Endothelial cell of umbilical vein (primary cell): ENCODE measurements around the gene ITGB8. TPM values are rescaled to one million over a fixed set of nuclear protein-coding genes. Genes with fewer than 3 reads are reported as not detected.

ENCODE experiments used
- BruUV-seq: library from RNA; stranded (reverse); fragments of 400-500 nt; replicated peaks from 2 replicates; lab custom pipeline; 2021; lab: Mats Ljungman, UMichigan
- CTCF ChIA-PET: fragments of 300-600, 350-600 bp; sonication (Branson Sonifier 250); formaldehyde crosslinking; loops from one replicate; lab custom pipeline; 2021; ENCODE audit warnings: antibody characterized with exemption, inconsistent platforms; lab: Charles Lee
- POLR2A ChIA-PET: fragments of 300-600, 350-600 bp; sonication (Branson Sonifier 250); formaldehyde crosslinking; loops from one replicate; lab custom pipeline; 2021; ENCODE audit warnings: antibody characterized with exemption, inconsistent platforms; lab: Charles Lee
- DNase-seq: peaks from one replicate; pipeline ENCODE4 v3.0.0-alpha.2; 2011; ENCODE audit warnings: low read depth, low spot score
- FAIRE-seq: peaks from 2 replicates; lab custom pipeline; 2011; peaks lifted over from hg19 to GRCh38; lab: Jason Lieb, UNC
- H2AFZ ChIP-seq: 2 replicates; pipeline ENCODE4 v1.6.0; 2012; ENCODE audit warnings: low read depth, low read length, control low read depth, inconsistent platforms
- H3K27ac ChIP-seq: 2 replicates; pipeline ENCODE4 v1.5.1; 2011; ENCODE audit warnings: low read depth, mild to moderate bottlenecking, control low read depth, low read length, moderate library complexity; ENCODE audit not compliant: insufficient read depth
- H3K27me3 ChIP-seq, 2 experiments: 2 replicates each; pipeline versions ENCODE4 v1.6.0 to v1.6.1; 2011; ENCODE audit warnings: low read length in 2 of 2, mixed read lengths in 1 of 2; ENCODE audit not compliant: control insufficient read depth in 2 of 2, insufficient read depth in 2 of 2
- H3K36me3 ChIP-seq, 2 experiments: 2 replicates in 1 of 2; 3 replicates in 1 of 2; pipeline ENCODE4 v1.5.1; 2011; ENCODE audit warnings: low read length in 2 of 2, mild to moderate bottlenecking in 1 of 2, moderate library complexity in 1 of 2; ENCODE audit not compliant: control insufficient read depth in 2 of 2, insufficient read depth in 2 of 2; ENCODE audit errors: extremely low read depth in 1 of 2
- H3K4me1 ChIP-seq: 3 replicates; pipeline ENCODE4 v1.5.1; 2011; ENCODE audit warnings: mild to moderate bottlenecking, low read length; ENCODE audit not compliant: control insufficient read depth, insufficient read depth; ENCODE audit errors: extremely low read depth
- H3K4me2 ChIP-seq: 2 replicates; pipeline ENCODE4 v1.6.1; 2011; ENCODE audit warnings: low read length, control low read depth, mixed read lengths; ENCODE audit not compliant: insufficient read depth
- H3K4me3 ChIP-seq, 3 experiments: fragments of 200-600 bp in 1 of 3; sonication (generic), shearing (Covaris generic) in 1 of 3; replicated peaks in 1 of 3; 2 replicates each; pipeline ENCODE4 v1.5.1; 2011 to 2016; ENCODE audit warnings: control low read depth in 3 of 3, low read length in 3 of 3, mild to moderate bottlenecking in 2 of 3, inconsistent platforms in 1 of 3, low read depth in 1 of 3, moderate library complexity in 1 of 3; ENCODE audit not compliant: insufficient read depth in 1 of 3
- H3K79me2 ChIP-seq: 2 replicates; pipeline ENCODE4 v1.6.0; 2012; ENCODE audit warnings: low read length, inconsistent platforms; ENCODE audit not compliant: control insufficient read depth, insufficient read depth
- H3K9ac ChIP-seq: replicated peaks from 2 replicates; pipeline ENCODE3; 2011; ENCODE audit warnings: low read length, control low read depth; ENCODE audit not compliant: insufficient read depth; ENCODE audit errors: extremely low read depth
- H3K9me1 ChIP-seq: replicated peaks from 3 replicates; pipeline ENCODE4 v1.6.0; 2011; ENCODE audit warnings: mild to moderate bottlenecking, low read length; ENCODE audit not compliant: control insufficient read depth, insufficient read depth; ENCODE audit errors: extremely low read depth
- H3K9me3 ChIP-seq: replicated peaks from 2 replicates; pipeline ENCODE4 v1.5.1; 2012; ENCODE audit warnings: low read length, inconsistent platforms; ENCODE audit not compliant: control insufficient read depth, insufficient read depth
- H4K20me1 ChIP-seq: replicated peaks from 2 replicates; pipeline ENCODE3; 2011; ENCODE audit warnings: mild to moderate bottlenecking, low read length; ENCODE audit not compliant: control insufficient read depth, insufficient read depth; ENCODE audit errors: extremely low read depth
- EZH2 ChIP-seq: IDR thresholded peaks from 2 replicates; pipeline ENCODE4 v1.6.1; 2012; ENCODE audit warnings: borderline replicate concordance, low read depth, mild to moderate bottlenecking, moderate library complexity, low read length, inconsistent platforms; ENCODE audit not compliant: severe bottlenecking
- FOS ChIP-seq: IDR thresholded peaks from 2 replicates; pipeline ENCODE4 v1.6.1; 2011; ENCODE audit warnings: mild to moderate bottlenecking, low read length, moderate library complexity, borderline replicate concordance; ENCODE audit not compliant: insufficient read depth
- GATA2 ChIP-seq: IDR thresholded peaks from 2 replicates; pipeline ENCODE4 v1.7.0; 2011; ENCODE audit warnings: low read depth, mild to moderate bottlenecking, moderate library complexity, mixed read lengths, low read length; ENCODE audit not compliant: insufficient read length, insufficient read depth
- JUN ChIP-seq: IDR thresholded peaks from 2 replicates; pipeline ENCODE4 v1.6.1; 2011; ENCODE audit warnings: borderline replicate concordance, low read depth; ENCODE audit not compliant: insufficient read length, insufficient read depth
- MYC ChIP-seq: IDR thresholded peaks from one replicate; pipeline ENCODE4 v1.6.1; 2011; ENCODE audit warnings: mild to moderate bottlenecking, low read depth, low read length
- POLR2A ChIP-seq: IDR thresholded peaks from 2 replicates; pipeline ENCODE4 v1.6.1; 2012; ENCODE audit warnings: low read depth, mild to moderate bottlenecking, control low read depth, low read length
- POLR2AphosphoS5 ChIP-seq: IDR thresholded peaks from 2 replicates; pipeline ENCODE4 v1.6.1; 2012; ENCODE audit warnings: low read depth, mild to moderate bottlenecking, control low read depth, low read length, moderate library complexity; ENCODE audit not compliant: insufficient read depth
- dilution Hi-C: fragments of 300-500 bp; cut with MboI; formaldehyde crosslinking; loops from one replicate; pipeline ENCODE4 v1.15.0; 2019; ENCODE audit warnings: low sequenced_read_pairs; ENCODE audit not compliant: extremely low pct_ligation_motif_present
- intact Hi-C: fragments of 100-400 bp; cut with micrococcal nuclease; formaldehyde crosslinking; loops from one replicate; pipeline ENCODE4 v1.10.0; 2022
- polyA plus RNA-seq, 4 experiments: library from polyadenylated mRNA; depleted of rRNA in 3 of 4; stranded (reverse) in 3 of 4; unstranded in 1 of 4; fragments of >200 nt; gene quantifications; 2 replicates each; pipeline versions ENCODE4 v1.2.1 to v1.2.3, GENCODE V29; 2011 to 2012; ENCODE audit warnings: missing spikeins in 1 of 4
- total RNA-seq: library from RNA; stranded (reverse); gene quantifications from 2 replicates; pipeline ENCODE4 v1.2.3, GENCODE V29; 2021
- TF ChIP-seq, protein P1 (sequence below), 2 donors: IDR thresholded peaks; 1 replicate in 1 of 2; 2 replicates in 1 of 2; pipeline ENCODE4 v1.5.1; 2011; ENCODE audit warnings: low read length in 2 of 2, mild to moderate bottlenecking in 2 of 2, moderate library complexity in 2 of 2, control low read depth in 1 of 2, inconsistent platforms in 1 of 2, low read depth in 1 of 2; ENCODE audit not compliant: insufficient read depth in 1 of 2; ENCODE audit errors: extremely low read depth in 1 of 2
- TF ChIP-seq, protein P2 (sequence below): IDR thresholded peaks from 2 replicates; pipeline ENCODE4 v1.6.1; 2011; ENCODE audit not compliant: insufficient read depth, insufficient read length

Gene ITGB8
- total and polyA plus RNA-seq, 2 donors (not counting 3 experiments of a cell fraction or from before 2014, with no cell fraction given), result 2.9 to 8.2 TPM

- dilution Hi-C loops (loop anchor here (25.0 kb wide), 1 partner anchor 94 kb away; the partner anchor contains the start of gene MACC1), intact Hi-C loops (loop anchor here (1.0 to 5.0 kb wide), 3 partner anchors 24 to 334 kb away; partner anchors contain the start of gene ITGB8)
- H3K79me2 ChIP-seq, result no peaks in the 10 kb centered on the region
- no peak overlapping the region for H3K4me2 ChIP-seq
- no peak overlapping the region for H2AFZ ChIP-seq
- H3K9me3 ChIP-seq, result no peaks in the 10 kb centered on the region
- peaks cover 18% of the 10 kb centered on the region for H3K4me1 ChIP-seq
- TF ChIP-seq, protein P1, sequence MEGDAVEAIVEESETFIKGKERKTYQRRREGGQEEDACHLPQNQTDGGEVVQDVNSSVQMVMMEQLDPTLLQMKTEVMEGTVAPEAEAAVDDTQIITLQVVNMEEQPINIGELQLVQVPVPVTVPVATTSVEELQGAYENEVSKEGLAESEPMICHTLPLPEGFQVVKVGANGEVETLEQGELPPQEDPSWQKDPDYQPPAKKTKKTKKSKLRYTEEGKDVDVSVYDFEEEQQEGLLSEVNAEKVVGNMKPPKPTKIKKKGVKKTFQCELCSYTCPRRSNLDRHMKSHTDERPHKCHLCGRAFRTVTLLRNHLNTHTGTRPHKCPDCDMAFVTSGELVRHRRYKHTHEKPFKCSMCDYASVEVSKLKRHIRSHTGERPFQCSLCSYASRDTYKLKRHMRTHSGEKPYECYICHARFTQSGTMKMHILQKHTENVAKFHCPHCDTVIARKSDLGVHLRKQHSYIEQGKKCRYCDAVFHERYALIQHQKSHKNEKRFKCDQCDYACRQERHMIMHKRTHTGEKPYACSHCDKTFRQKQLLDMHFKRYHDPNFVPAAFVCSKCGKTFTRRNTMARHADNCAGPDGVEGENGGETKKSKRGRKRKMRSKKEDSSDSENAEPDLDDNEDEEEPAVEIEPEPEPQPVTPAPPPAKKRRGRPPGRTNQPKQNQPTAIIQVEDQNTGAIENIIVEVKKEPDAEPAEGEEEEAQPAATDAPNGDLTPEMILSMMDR (IDR thresholded peaks at IDR 0.05; ENCODE audit: extremely low read depth in 1 of 2, insufficient read depth in 1 of 2, low read depth in 1 of 2, low read length in 2 of 2), result no peak
- TF ChIP-seq MYC (no peak), POLR2AphosphoS5 (peak; percentile 60), EZH2 (no peak), POLR2A (no peak), GATA2 (peak; percentile 93), JUN (peak; percentile 93), FOS (peak; percentile 76)
- TF ChIP-seq, protein P2, sequence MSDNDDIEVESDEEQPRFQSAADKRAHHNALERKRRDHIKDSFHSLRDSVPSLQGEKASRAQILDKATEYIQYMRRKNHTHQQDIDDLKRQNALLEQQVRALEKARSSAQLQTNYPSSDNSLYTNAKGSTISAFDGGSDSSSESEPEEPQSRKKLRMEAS, result no peak
- H4K20me1 ChIP-seq, result no peaks in the 10 kb centered on the region
- ChIA-PET POLR2A (no interaction called here), CTCF (interaction anchor here (0.8 to 1.2 kb wide), 6 partner anchors 10 to 558 kb away, joined by 3 to 6 read pairs (median 3); no protein-coding TSS in a partner anchor)
- FAIRE-seq, result peak; percentile 78
- H3K27me3 ChIP-seq, result no peaks in the 10 kb centered on the region
- no peak overlapping the region for H3K4me3 ChIP-seq
- DNase-seq, result peak; percentile 90
- no peaks in the 10 kb centered on the region for H3K9me1 ChIP-seq
- no peaks in the 10 kb centered on the region for H3K36me3 ChIP-seq
- H3K9ac ChIP-seq, result peak overlapping the region; percentile 38
- peak overlapping the region; percentile 56 for H3K27ac ChIP-seq
- BruUV-seq, result TSS peak; percentile 37
These were observed 24.3 kb upstream of the ITGB8 start for GRCh38 chr7:20306180-20306946.
